Cardiac atrium fibroblast (primary cell): ENCODE measurements around the gene BPIFB6. TPM values are rescaled to one million over a fixed set of nuclear protein-coding genes. Genes with fewer than 3 reads are reported as not detected.

Source experiments
- total RNA-seq: library from RNA; depleted of rRNA; stranded (reverse); fragments of >200 nt; gene quantifications from 2 replicates; pipeline ENCODE4 v1.2.3, GENCODE V29; 2015

Gene BPIFB6
- total RNA-seq: not detected in 2 replicates

GRCh38 chr20:33031531-33031930 is at the start of gene BPIFB6:
Gene BPIFB6 (plus strand): TSS chr20:33031648. CDS start chr20:33031648, 0 bp downstream.

GRCh38 chr20:33004141-33004751 is 27.2 kb upstream of the BPIFB6 start, which contains the start of gene SUN5:
Gene SUN5 (minus strand): TSS chr20:33004433. CDS start chr20:33004340, 93 bp downstream.

GRCh38 chr20:33007376-33008335 is 23.8 kb upstream of the BPIFB6 start, which contains the start of gene BPIFB2:
Gene BPIFB2 (plus strand): TSS chr20:33007704. CDS start chr20:33008575, 871 bp downstream.

GRCh38 chr20:33053291-33054106 is 22.1 kb downstream of the BPIFB6 start, which contains the start of gene BPIFB3:
Gene BPIFB3 (plus strand): TSS chr20:33053903. CDS start chr20:33055436, 1,533 bp downstream.

GRCh38 chr20:33079259-33079658 is 47.8 kb downstream of the BPIFB6 start, which contains the start of gene BPIFB4:
Gene BPIFB4 (plus strand): TSS chr20:33079643. CDS start chr20:33081527, 1,884 bp downstream.

Other genes with a start within 250 kb of the BPIFB6 start
- gene MAPRE1, start 211.7 kb upstream of the BPIFB6 start, total RNA-seq: 64.4 and 70.6 TPM in 2 replicates
- gene EFCAB8, start 172.7 kb upstream of the BPIFB6 start, total RNA-seq: under 0.01 TPM in 1 of 2 replicates, not detected in the other
- not detected in 2 replicates for gene SUN5, start 27.2 kb upstream of the BPIFB6 start, total RNA-seq
- gene BPIFB2, start 23.9 kb upstream of the BPIFB6 start, total RNA-seq: not detected in 2 replicates
- gene BPIFB3, start 22.3 kb downstream of the BPIFB6 start, total RNA-seq: not detected in 2 replicates
- not detected in 2 replicates for gene BPIFB4, start 48.0 kb downstream of the BPIFB6 start, total RNA-seq
- gene BPIFA2, start 136.5 kb downstream of the BPIFB6 start, total RNA-seq: not detected in 2 replicates
- gene BPIFA3, start 185.7 kb downstream of the BPIFB6 start, total RNA-seq: not detected in 2 replicates
- gene BPIFA1, start 204.3 kb downstream of the BPIFB6 start, total RNA-seq: not detected in 2 replicates